Right lobe of liver (tissue), 4 donors: ENCODE data around the gene WDR73.

ENCODE experiments used
- POLR2A ChIP-seq: fragments of 450-650 bp; IDR thresholded peaks from one replicate; pipeline ENCODE4 v1.6.1; 2017; ENCODE audit warnings: antibody characterized with exemption, mild to moderate bottlenecking
- TF ChIP-seq, protein P1 (sequence below), 4 donors: fragments of 200-600 bp in 3 of 4; fragments of 450-650 bp in 1 of 4; IDR thresholded peaks; one replicate each; pipeline versions ENCODE4 v1.5.1 to v1.8.0; 2016 to 2022; ENCODE audit warnings: antibody characterized with exemption in 4 of 4, mild to moderate bottlenecking in 2 of 4
- donor health status: DM: no; HTN: no; CAD: no.
- donor health status: DM: no; HTN: no; CAD: no.
- donor health status: DM: no; HTN: yes; CAD: no.

DNA sequence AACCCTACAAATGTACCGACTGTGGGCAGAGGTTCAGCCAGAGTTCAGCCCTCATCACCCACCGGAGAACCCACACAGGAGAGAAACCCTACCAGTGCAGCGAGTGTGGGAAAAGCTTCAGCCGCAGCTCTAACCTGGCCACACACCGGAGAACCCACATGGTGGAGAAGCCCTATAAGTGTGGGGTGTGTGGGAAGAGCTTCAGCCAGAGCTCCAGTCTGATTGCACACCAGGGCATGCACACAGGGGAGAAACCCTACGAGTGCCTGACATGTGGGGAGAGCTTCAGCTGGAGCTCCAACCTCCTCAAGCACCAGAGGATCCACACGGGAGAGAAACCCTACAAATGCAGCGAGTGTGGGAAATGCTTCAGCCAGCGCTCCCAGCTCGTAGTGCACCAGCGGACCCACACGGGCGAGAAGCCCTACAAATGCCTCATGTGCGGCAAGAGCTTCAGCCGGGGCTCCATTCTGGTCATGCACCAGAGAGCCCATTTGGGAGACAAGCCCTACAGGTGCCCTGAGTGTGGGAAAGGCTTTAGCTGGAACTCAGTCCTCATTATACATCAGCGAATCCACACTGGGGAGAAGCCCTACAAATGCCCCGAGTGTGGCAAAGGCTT is 32.6 kb downstream of the WDR73 start:
- TF ChIP-seq, protein P1, sequence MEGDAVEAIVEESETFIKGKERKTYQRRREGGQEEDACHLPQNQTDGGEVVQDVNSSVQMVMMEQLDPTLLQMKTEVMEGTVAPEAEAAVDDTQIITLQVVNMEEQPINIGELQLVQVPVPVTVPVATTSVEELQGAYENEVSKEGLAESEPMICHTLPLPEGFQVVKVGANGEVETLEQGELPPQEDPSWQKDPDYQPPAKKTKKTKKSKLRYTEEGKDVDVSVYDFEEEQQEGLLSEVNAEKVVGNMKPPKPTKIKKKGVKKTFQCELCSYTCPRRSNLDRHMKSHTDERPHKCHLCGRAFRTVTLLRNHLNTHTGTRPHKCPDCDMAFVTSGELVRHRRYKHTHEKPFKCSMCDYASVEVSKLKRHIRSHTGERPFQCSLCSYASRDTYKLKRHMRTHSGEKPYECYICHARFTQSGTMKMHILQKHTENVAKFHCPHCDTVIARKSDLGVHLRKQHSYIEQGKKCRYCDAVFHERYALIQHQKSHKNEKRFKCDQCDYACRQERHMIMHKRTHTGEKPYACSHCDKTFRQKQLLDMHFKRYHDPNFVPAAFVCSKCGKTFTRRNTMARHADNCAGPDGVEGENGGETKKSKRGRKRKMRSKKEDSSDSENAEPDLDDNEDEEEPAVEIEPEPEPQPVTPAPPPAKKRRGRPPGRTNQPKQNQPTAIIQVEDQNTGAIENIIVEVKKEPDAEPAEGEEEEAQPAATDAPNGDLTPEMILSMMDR (IDR thresholded peaks at IDR 0.05) = no peak
- TF ChIP-seq POLR2A = no peak
